Liver (tissue), 3 donors: ENCODE measurements around the gene IFNL2.

ENCODE experiments used
- ATF3 ChIP-seq: IDR thresholded peaks from 2 replicates; pipeline ENCODE4 v1.6.1; 2016; ENCODE audit warnings: antibody characterized with exemption
- EGR1 ChIP-seq, 2 donors: IDR thresholded peaks; 2 replicates each; pipeline ENCODE4 v1.6.1; 2016 to 2018; ENCODE audit warnings: antibody characterized with exemption in 2 of 2, low read depth in 2 of 2
- FOXA1 ChIP-seq: IDR thresholded peaks from 2 replicates; pipeline ENCODE4 v1.6.1; 2016; ENCODE audit warnings: antibody characterized with exemption
- GABPA ChIP-seq, 2 donors: IDR thresholded peaks in 1 of 2; conservative IDR thresholded peaks in 1 of 2; 2 replicates each; pipeline ENCODE4 v1.6.1; 2016; ENCODE audit warnings: antibody characterized with exemption in 2 of 2, mild to moderate bottlenecking in 1 of 2, moderate library complexity in 1 of 2
- HNF4A ChIP-seq, 2 donors: conservative IDR thresholded peaks; 2 replicates each; pipeline ENCODE4 v1.6.1; 2016; ENCODE audit warnings: antibody characterized with exemption in 2 of 2, mild to moderate bottlenecking in 2 of 2
- JUND ChIP-seq, 2 donors: IDR thresholded peaks; 2 replicates each; pipeline ENCODE4 v1.6.1; 2016; ENCODE audit warnings: antibody characterized with exemption in 2 of 2
- RAD21 ChIP-seq, 2 donors: IDR thresholded peaks; 2 replicates each; pipeline ENCODE4 v1.6.1; 2016; ENCODE audit warnings: antibody characterized with exemption in 2 of 2, mild to moderate bottlenecking in 2 of 2
- RXRA ChIP-seq, 2 donors: IDR thresholded peaks; 2 replicates each; pipeline ENCODE4 v1.6.1; 2017 to 2018; ENCODE audit warnings: antibody characterized with exemption in 2 of 2, mild to moderate bottlenecking in 1 of 2
- TAF1 ChIP-seq: conservative IDR thresholded peaks from 2 replicates; pipeline ENCODE4 v1.6.1; 2016; ENCODE audit warnings: antibody characterized with exemption, mild to moderate bottlenecking
- YY1 ChIP-seq: IDR thresholded peaks from 2 replicates; pipeline ENCODE4 v1.6.1; 2016; ENCODE audit warnings: antibody characterized with exemption, mild to moderate bottlenecking
- ZBTB33 ChIP-seq: IDR thresholded peaks from 2 replicates; pipeline ENCODE4 v1.6.1; 2016; ENCODE audit warnings: antibody characterized with exemption
- TF ChIP-seq, protein P1 (sequence below): fragments of 150-350 bp; IDR thresholded peaks from 2 replicates; pipeline ENCODE4 v1.5.1; 2017; ENCODE audit warnings: improper control_type of control experiment, low read depth, low read length; ENCODE audit not compliant: missing input control
- TF ChIP-seq, protein P2 (sequence below): IDR thresholded peaks from 2 replicates; pipeline ENCODE4 v1.6.1; 2016; ENCODE audit warnings: antibody characterized with exemption, mild to moderate bottlenecking
- TF ChIP-seq, protein P3 (sequence below): IDR thresholded peaks from 2 replicates; pipeline ENCODE4 v1.6.1; 2016; ENCODE audit warnings: antibody characterized with exemption
- donor health status: healthy.
- donor health status: healthy.

DNA sequence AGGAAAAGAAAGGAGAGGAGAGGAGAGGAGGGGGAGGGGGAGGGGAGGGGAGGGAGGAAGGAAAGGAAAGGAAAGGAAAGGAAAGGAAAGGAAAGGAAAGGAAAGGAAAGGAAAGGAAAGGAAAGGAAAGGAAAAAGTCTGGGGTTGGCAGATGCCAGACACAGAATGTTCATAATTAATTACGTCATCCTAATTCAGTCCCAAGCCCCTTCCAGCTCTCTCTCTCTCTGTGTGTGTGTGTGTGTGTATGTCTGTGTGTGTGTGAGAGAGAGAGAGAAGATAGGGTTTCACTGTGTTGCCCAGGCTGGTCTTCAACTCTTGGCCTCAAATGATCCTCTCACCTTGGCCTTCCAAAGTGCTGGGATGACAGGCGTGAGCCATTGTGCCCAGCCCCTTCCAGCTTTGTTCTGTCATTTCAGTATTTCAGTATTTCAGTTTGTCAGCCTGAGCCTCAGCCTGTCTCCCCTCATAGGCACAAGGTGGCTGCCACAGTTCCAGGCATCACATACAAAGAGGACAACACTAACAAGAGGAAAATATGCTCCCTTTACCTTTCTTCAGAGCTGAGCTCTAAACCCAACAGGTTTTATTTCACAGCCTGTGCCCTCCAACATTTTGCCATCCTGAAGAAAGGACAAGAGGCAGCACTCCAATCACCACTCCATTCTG lies 38.0 kb upstream of the IFNL2 start:
- TF ChIP-seq, protein P1, sequence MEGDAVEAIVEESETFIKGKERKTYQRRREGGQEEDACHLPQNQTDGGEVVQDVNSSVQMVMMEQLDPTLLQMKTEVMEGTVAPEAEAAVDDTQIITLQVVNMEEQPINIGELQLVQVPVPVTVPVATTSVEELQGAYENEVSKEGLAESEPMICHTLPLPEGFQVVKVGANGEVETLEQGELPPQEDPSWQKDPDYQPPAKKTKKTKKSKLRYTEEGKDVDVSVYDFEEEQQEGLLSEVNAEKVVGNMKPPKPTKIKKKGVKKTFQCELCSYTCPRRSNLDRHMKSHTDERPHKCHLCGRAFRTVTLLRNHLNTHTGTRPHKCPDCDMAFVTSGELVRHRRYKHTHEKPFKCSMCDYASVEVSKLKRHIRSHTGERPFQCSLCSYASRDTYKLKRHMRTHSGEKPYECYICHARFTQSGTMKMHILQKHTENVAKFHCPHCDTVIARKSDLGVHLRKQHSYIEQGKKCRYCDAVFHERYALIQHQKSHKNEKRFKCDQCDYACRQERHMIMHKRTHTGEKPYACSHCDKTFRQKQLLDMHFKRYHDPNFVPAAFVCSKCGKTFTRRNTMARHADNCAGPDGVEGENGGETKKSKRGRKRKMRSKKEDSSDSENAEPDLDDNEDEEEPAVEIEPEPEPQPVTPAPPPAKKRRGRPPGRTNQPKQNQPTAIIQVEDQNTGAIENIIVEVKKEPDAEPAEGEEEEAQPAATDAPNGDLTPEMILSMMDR: no peak
- TF ChIP-seq TAF1 (no peak), EGR1 (IDR thresholded peaks at IDR 0.05; ENCODE audit: low read depth in 2 of 2) (no peak), RXRA (IDR thresholded peaks at IDR 0.05) (no peak), JUND (IDR thresholded peaks at IDR 0.05) (no peak), RAD21 (IDR thresholded peaks at IDR 0.05) (no peak), FOXA1 (no peak), GABPA (IDR thresholded peaks at IDR 0.05 in 1 of 2, conservative IDR thresholded peaks at IDR 0.05 in 1 of 2) (no peak), ATF3 (no peak), HNF4A (conservative IDR thresholded peaks at IDR 0.05) (no peak), ZBTB33 (no peak), YY1 (no peak)
- TF ChIP-seq, protein P2, sequence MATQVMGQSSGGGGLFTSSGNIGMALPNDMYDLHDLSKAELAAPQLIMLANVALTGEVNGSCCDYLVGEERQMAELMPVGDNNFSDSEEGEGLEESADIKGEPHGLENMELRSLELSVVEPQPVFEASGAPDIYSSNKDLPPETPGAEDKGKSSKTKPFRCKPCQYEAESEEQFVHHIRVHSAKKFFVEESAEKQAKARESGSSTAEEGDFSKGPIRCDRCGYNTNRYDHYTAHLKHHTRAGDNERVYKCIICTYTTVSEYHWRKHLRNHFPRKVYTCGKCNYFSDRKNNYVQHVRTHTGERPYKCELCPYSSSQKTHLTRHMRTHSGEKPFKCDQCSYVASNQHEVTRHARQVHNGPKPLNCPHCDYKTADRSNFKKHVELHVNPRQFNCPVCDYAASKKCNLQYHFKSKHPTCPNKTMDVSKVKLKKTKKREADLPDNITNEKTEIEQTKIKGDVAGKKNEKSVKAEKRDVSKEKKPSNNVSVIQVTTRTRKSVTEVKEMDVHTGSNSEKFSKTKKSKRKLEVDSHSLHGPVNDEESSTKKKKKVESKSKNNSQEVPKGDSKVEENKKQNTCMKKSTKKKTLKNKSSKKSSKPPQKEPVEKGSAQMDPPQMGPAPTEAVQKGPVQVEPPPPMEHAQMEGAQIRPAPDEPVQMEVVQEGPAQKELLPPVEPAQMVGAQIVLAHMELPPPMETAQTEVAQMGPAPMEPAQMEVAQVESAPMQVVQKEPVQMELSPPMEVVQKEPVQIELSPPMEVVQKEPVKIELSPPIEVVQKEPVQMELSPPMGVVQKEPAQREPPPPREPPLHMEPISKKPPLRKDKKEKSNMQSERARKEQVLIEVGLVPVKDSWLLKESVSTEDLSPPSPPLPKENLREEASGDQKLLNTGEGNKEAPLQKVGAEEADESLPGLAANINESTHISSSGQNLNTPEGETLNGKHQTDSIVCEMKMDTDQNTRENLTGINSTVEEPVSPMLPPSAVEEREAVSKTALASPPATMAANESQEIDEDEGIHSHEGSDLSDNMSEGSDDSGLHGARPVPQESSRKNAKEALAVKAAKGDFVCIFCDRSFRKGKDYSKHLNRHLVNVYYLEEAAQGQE: no peak
- TF ChIP-seq, protein P3, sequence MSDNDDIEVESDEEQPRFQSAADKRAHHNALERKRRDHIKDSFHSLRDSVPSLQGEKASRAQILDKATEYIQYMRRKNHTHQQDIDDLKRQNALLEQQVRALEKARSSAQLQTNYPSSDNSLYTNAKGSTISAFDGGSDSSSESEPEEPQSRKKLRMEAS: no peak
